Measurements from ENCODE around the gene PLA2G3. TPM values are rescaled to one million over a fixed set of nuclear protein-coding genes. Genes with fewer than 3 reads are reported as not detected.

PLA2G3 gene
- polyA plus RNA-seq, 4 donors: 0.01 to 4.2 TPM; not detected in 2

- Histone ChIP-seq H3K4me3 (ENCODE audit: low read depth in 1 of 3, low read length in 3 of 3) (no peak overlapping the region), H3K4me1 (ENCODE audit: control insufficient read depth in 3 of 3, insufficient read depth in 2 of 3, low read depth in 1 of 3, low read length in 2 of 3) (peaks cover 0 to 33% (median 4%) of the 10 kb centered on the region in 3 donors), H3K27me3 (ENCODE audit: control insufficient read depth in 3 of 3, insufficient read depth in 3 of 3, low read length in 3 of 3) (no peaks in the 10 kb centered on the region), H3K36me3 (ENCODE audit: control insufficient read depth in 3 of 3, insufficient read depth in 2 of 3, low read depth in 1 of 3, low read length in 3 of 3) (peaks cover 0 to 44% (median 0%) of the 10 kb centered on the region in 3 donors), H3K9me3 (ENCODE audit: control insufficient read depth in 2 of 2, insufficient read depth in 1 of 2, low read depth in 1 of 2, low read length in 1 of 2) (no peaks in the 10 kb centered on the region), H3K27ac (ENCODE audit: low read depth in 1 of 3, low read length in 2 of 3) (no peak overlapping the region)
- FAIRE-seq (no peak), DNase-seq (no peak)
- WGBS, 3 donors: 61 to 75% (median 71%) methylated on average over 14 of the region's 14 CpGs
Measured at GRCh38 chr22:31124811-31125465, 15.4 kb downstream of the PLA2G3 start.

- DNase-seq (no peak), FAIRE-seq (no peak)
- Histone ChIP-seq H3K4me1 (ENCODE audit: control insufficient read depth in 3 of 3, insufficient read depth in 2 of 3, low read depth in 1 of 3, low read length in 2 of 3) (peaks cover 0 to 33% (median 4%) of the 10 kb centered on the region in 3 donors), H3K9me3 (ENCODE audit: control insufficient read depth in 2 of 2, insufficient read depth in 1 of 2, low read depth in 1 of 2, low read length in 1 of 2) (no peaks in the 10 kb centered on the region), H3K4me3 (ENCODE audit: low read depth in 1 of 3, low read length in 3 of 3) (peak overlapping the region in 1 of 3 donors; percentile 77), H3K36me3 (ENCODE audit: control insufficient read depth in 3 of 3, insufficient read depth in 2 of 3, low read depth in 1 of 3, low read length in 3 of 3) (peaks cover 0 to 41% (median 0%) of the 10 kb centered on the region in 3 donors), H3K27ac (ENCODE audit: low read depth in 1 of 3, low read length in 2 of 3) (no peak overlapping the region), H3K27me3 (ENCODE audit: control insufficient read depth in 3 of 3, insufficient read depth in 3 of 3, low read length in 3 of 3) (no peaks in the 10 kb centered on the region)
- WGBS, 3 donors: 49 to 67% (median 66%) methylated on average over 3 of the region's 3 CpGs
Measured at GRCh38 chr22:31124290-31124689, 16.0 kb downstream of the PLA2G3 start.

GRCh38 chr22:31123292-31123602 is 17.1 kb downstream of the PLA2G3 start:
- no peaks in the 10 kb centered on the region for H3K9me3 ChIP-seq (ENCODE audit: control insufficient read depth in 2 of 2, insufficient read depth in 1 of 2, low read depth in 1 of 2, low read length in 1 of 2)
- H3K27me3 ChIP-seq (ENCODE audit: control insufficient read depth in 3 of 3, insufficient read depth in 3 of 3, low read length in 3 of 3): no peaks in the 10 kb centered on the region
- H3K4me3 ChIP-seq (ENCODE audit: low read depth in 1 of 3, low read length in 3 of 3): peak overlapping the region; percentile 49 to 77 (median 71)
- WGBS, 3 donors: 26 to 57% (median 41%) methylated on average over 4 of the region's 4 CpGs
- peak overlapping the region; percentile 88 to 95 (median 92) for H3K27ac ChIP-seq (ENCODE audit: low read depth in 1 of 3, low read length in 2 of 3)
- peaks cover 0 to 35% (median 0%) of the 10 kb centered on the region in 3 donors for H3K36me3 ChIP-seq (ENCODE audit: control insufficient read depth in 3 of 3, insufficient read depth in 2 of 3, low read depth in 1 of 3, low read length in 3 of 3)
- no peak for DNase-seq
- FAIRE-seq: no peak
- H3K4me1 ChIP-seq (ENCODE audit: control insufficient read depth in 3 of 3, insufficient read depth in 2 of 3, low read depth in 1 of 3, low read length in 2 of 3): peaks cover 0 to 33% (median 4%) of the 10 kb centered on the region in 3 donors

GRCh38 chr22:31122532-31123291 is 17.6 kb downstream of the PLA2G3 start, which contains the start of gene INPP5J:
TSS of gene INPP5J (plus strand) at chr22:31122966. CDS start at chr22:31123015, 49 bp downstream.
- Histone ChIP-seq H3K4me3 (ENCODE audit: low read depth in 1 of 3, low read length in 3 of 3) (peak within 1 kb of the TSS; percentile 49 to 77 (median 71)), H3K27ac (ENCODE audit: low read depth in 1 of 3, low read length in 2 of 3) (peak within 1 kb of the TSS; percentile 88 to 95 (median 92)), H3K27me3 (ENCODE audit: control insufficient read depth in 3 of 3, insufficient read depth in 3 of 3, low read length in 3 of 3) (no peaks in the 10 kb centered on the region), H3K9me3 (ENCODE audit: control insufficient read depth in 2 of 2, insufficient read depth in 1 of 2, low read depth in 1 of 2, low read length in 1 of 2) (no peaks in the 10 kb centered on the region), H3K36me3 (ENCODE audit: control insufficient read depth in 3 of 3, insufficient read depth in 2 of 3, low read depth in 1 of 3, low read length in 3 of 3) (peaks cover 0 to 30% (median 0%) of the 10 kb centered on the region in 3 donors), H3K4me1 (ENCODE audit: control insufficient read depth in 3 of 3, insufficient read depth in 2 of 3, low read depth in 1 of 3, low read length in 2 of 3) (peaks cover 0 to 33% (median 6%) of the 10 kb centered on the region in 3 donors)
- no peak for FAIRE-seq
- WGBS, 3 donors: 9 to 30% (median 15%) methylated on average over 10 of the region's 10 CpGs
- DNase-seq: peak; percentile 94 to 95

DNA sequence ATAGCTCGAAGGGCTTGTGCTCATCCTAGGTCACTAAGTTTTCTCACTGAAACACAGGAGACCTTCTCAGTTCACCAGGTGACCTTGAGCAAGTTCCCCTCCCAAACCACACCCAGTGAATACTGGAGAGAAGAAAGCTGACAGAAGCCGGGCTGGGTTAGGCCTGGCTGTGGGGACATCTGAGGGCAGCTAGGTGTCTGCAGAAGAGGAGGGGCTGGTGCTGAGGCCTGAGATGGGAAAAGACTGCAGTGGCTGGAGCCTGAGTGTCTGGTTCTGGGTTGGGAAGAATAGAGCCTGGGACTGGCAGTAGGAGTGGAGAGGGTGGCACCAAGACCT is 18.1 kb downstream of the PLA2G3 start:
- H3K27me3 ChIP-seq (ENCODE audit: control insufficient read depth in 3 of 3, insufficient read depth in 3 of 3, low read length in 3 of 3): no peaks in the 10 kb centered on the region
- H3K36me3 ChIP-seq (ENCODE audit: control insufficient read depth in 3 of 3, insufficient read depth in 2 of 3, low read depth in 1 of 3, low read length in 3 of 3): peaks cover 0 to 24% (median 0%) of the 10 kb centered on the region in 3 donors
- no peaks in the 10 kb centered on the region for H3K9me3 ChIP-seq (ENCODE audit: control insufficient read depth in 2 of 2, insufficient read depth in 1 of 2, low read depth in 1 of 2, low read length in 1 of 2)
- H3K4me3 ChIP-seq (ENCODE audit: low read depth in 1 of 3, low read length in 3 of 3): no peak overlapping the region
- DNase-seq (no peak), FAIRE-seq (no peak)
- 14 to 59% (median 24%) methylated on average over 2 of the region's 2 CpGs for WGBS, 3 donors
- H3K4me1 ChIP-seq (ENCODE audit: control insufficient read depth in 3 of 3, insufficient read depth in 2 of 3, low read depth in 1 of 3, low read length in 2 of 3): peaks cover 0 to 33% (median 4%) of the 10 kb centered on the region in 3 donors
- peak overlapping the region; percentile 88 to 95 (median 92) for H3K27ac ChIP-seq (ENCODE audit: low read depth in 1 of 3, low read length in 2 of 3)

DNA sequence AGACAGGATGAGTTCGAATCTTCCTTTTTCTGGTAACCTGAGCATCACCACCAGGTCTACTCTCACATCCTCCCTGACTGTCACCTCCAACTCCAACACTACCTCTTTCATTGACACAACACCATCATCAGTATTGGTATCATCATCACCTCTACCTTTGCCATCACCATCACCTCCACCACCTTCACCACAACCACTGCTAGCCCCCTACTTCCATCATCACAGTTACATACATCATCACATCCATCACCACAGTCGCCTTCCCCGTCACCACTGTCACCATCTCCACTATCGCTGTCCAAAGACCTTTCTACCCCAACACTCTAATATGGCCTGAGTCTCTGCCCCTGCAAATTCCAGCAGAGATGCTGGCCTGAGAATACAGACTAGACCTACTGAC is 18.9 kb downstream of the PLA2G3 start:
- H3K27ac ChIP-seq (ENCODE audit: low read depth in 1 of 3, low read length in 2 of 3): peak overlapping the region in 2 of 3 donors; percentile 92 to 95
- H3K36me3 ChIP-seq (ENCODE audit: control insufficient read depth in 3 of 3, insufficient read depth in 2 of 3, low read depth in 1 of 3, low read length in 3 of 3): peaks cover 0 to 17% (median 0%) of the 10 kb centered on the region in 3 donors
- no peaks in the 10 kb centered on the region for H3K9me3 ChIP-seq (ENCODE audit: control insufficient read depth in 2 of 2, insufficient read depth in 1 of 2, low read depth in 1 of 2, low read length in 1 of 2)
- 96 to 97% (median 96%) methylated on average over 4 of the region's 4 CpGs for WGBS, 3 donors
- no peak for DNase-seq
- FAIRE-seq: no peak
- peaks cover 0 to 33% (median 4%) of the 10 kb centered on the region in 3 donors for H3K4me1 ChIP-seq (ENCODE audit: control insufficient read depth in 3 of 3, insufficient read depth in 2 of 3, low read depth in 1 of 3, low read length in 2 of 3)
- no peak overlapping the region for H3K4me3 ChIP-seq (ENCODE audit: low read depth in 1 of 3, low read length in 3 of 3)
- H3K27me3 ChIP-seq (ENCODE audit: control insufficient read depth in 3 of 3, insufficient read depth in 3 of 3, low read length in 3 of 3): no peaks in the 10 kb centered on the region

DNA sequence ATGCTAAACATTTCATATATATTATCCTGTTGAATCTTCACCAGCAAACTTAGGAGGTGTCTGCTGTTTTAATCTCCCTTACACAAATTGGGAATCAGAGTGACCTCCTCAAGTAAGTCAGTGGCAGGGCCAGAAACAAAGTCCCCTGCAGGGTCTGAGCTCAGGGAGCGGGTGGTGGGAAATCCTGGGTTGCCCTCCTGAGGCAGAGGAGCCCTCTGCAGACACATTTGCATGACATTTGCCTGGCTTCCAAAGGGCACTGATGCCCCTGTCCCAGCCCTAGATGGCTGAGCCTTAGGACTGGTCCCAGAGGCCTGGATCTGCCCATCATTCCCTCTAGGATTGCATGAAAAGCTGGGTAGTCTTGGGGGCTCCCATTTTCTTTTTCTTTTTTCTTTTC is 19.7 kb downstream of the PLA2G3 start:
- no peaks in the 10 kb centered on the region for H3K27me3 ChIP-seq (ENCODE audit: control insufficient read depth in 3 of 3, insufficient read depth in 3 of 3, low read length in 3 of 3)
- H3K4me3 ChIP-seq (ENCODE audit: low read depth in 1 of 3, low read length in 3 of 3): no peak overlapping the region
- DNase-seq: no peak
- WGBS, 3 donors: 92 to 100% (median 94%) methylated on average over 1 of the region's 1 CpG
- peaks cover 0 to 10% (median 0%) of the 10 kb centered on the region in 3 donors for H3K36me3 ChIP-seq (ENCODE audit: control insufficient read depth in 3 of 3, insufficient read depth in 2 of 3, low read depth in 1 of 3, low read length in 3 of 3)
- peaks cover 0 to 33% (median 4%) of the 10 kb centered on the region in 3 donors for H3K4me1 ChIP-seq (ENCODE audit: control insufficient read depth in 3 of 3, insufficient read depth in 2 of 3, low read depth in 1 of 3, low read length in 2 of 3)
- no peak overlapping the region for H3K27ac ChIP-seq (ENCODE audit: low read depth in 1 of 3, low read length in 2 of 3)
- FAIRE-seq: no peak
- no peaks in the 10 kb centered on the region for H3K9me3 ChIP-seq (ENCODE audit: control insufficient read depth in 2 of 2, insufficient read depth in 1 of 2, low read depth in 1 of 2, low read length in 1 of 2)

DNA sequence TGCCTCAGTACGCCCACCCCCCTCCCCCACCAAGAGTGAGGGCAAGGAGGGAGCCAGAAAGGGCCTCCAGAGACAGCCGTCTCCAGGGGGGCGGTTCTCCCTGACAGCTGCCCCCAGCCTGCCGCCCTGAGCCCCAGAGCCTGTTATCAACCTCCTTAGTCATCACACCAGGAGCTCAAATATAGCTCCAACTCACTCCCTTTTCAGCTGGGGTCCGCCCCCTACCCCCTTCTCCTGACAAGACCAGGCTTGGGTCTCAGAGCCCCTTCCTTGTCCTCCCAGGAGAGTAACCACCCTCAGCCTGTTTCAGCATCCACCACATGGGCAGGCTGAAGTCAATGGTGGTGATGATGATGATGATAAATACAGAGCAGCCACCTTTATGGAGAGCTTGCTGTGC is 20.1 kb downstream of the PLA2G3 start:
- no peak for DNase-seq
- Histone ChIP-seq H3K27me3 (ENCODE audit: control insufficient read depth in 3 of 3, insufficient read depth in 3 of 3, low read length in 3 of 3) (no peaks in the 10 kb centered on the region), H3K4me3 (ENCODE audit: low read depth in 1 of 3, low read length in 3 of 3) (no peak overlapping the region), H3K36me3 (ENCODE audit: control insufficient read depth in 3 of 3, insufficient read depth in 2 of 3, low read depth in 1 of 3, low read length in 3 of 3) (peaks cover 0 to 6% (median 0%) of the 10 kb centered on the region in 3 donors), H3K9me3 (ENCODE audit: control insufficient read depth in 2 of 2, insufficient read depth in 1 of 2, low read depth in 1 of 2, low read length in 1 of 2) (no peaks in the 10 kb centered on the region), H3K4me1 (ENCODE audit: control insufficient read depth in 3 of 3, insufficient read depth in 2 of 3, low read depth in 1 of 3, low read length in 2 of 3) (peaks cover 0 to 33% (median 4%) of the 10 kb centered on the region in 3 donors), H3K27ac (ENCODE audit: low read depth in 1 of 3, low read length in 2 of 3) (no peak overlapping the region)
- 70 to 82% (median 76%) methylated on average over 5 of the region's 5 CpGs for WGBS, 3 donors
- FAIRE-seq: no peak

Measured in small intestine (tissue), 7 donors.